Activated CD4-positive, alpha-beta T cell treated with anti-CD3 and anti-CD28 coated beads, Interleukin-2, amount 50 U/mL, for 24 hours (primary cell): ENCODE results near the gene RETREG2.
A peak's percentile ranks its signal among the peaks of the same experiment; 100 is the strongest.

Experiments
- DNase-seq, 2 donors: peaks; one replicate each; pipeline ENCODE4 v3.0.0-alpha.2; 2020; ENCODE audit warnings: low read depth in 1 of 2, low spot score in 1 of 2

RETREG2 gene

GRCh38 chr2:219177552-219178376 is at the start of gene RETREG2:
Gene RETREG2, plus strand, starts transcription at chr2:219178275. Its CDS starts 78 bp downstream, at chr2:219178353.
- peak; percentile 58 to 71 for DNase-seq

GRCh38 chr2:219128396-219128795 is 49.7 kb upstream of the RETREG2 start:
- no peak for DNase-seq

GRCh38 chr2:219129589-219129988 is 48.5 kb upstream of the RETREG2 start:
- DNase-seq, result no peak

GRCh38 chr2:219131327-219131726 is 46.7 kb upstream of the RETREG2 start:
- no peak for DNase-seq

GRCh38 chr2:219131744-219132143 is 46.3 kb upstream of the RETREG2 start:
- no peak for DNase-seq

- no peak for DNase-seq
Observed at GRCh38 chr2:219133976-219134375, 44.1 kb upstream of the RETREG2 start.

GRCh38 chr2:219140722-219141121 is 37.4 kb upstream of the RETREG2 start:
- no peak for DNase-seq

- no peak for DNase-seq
Observed at GRCh38 chr2:219142329-219142728, 35.7 kb upstream of the RETREG2 start.

- no peak for DNase-seq
Observed at GRCh38 chr2:219149667-219150066, 28.4 kb upstream of the RETREG2 start.

GRCh38 chr2:219155054-219155644 is 22.9 kb upstream of the RETREG2 start:
- DNase-seq, result peak in 1 of 2 donors; percentile 46

- DNase-seq, result no peak
Observed at GRCh38 chr2:219157396-219157795, 20.7 kb upstream of the RETREG2 start.

GRCh38 chr2:219158025-219158424 is 20.1 kb upstream of the RETREG2 start:
- DNase-seq, result no peak

- no peak for DNase-seq
Observed at GRCh38 chr2:219158586-219158985, 19.5 kb upstream of the RETREG2 start.

- no peak for DNase-seq
Observed at GRCh38 chr2:219159771-219160185, 18.3 kb upstream of the RETREG2 start.

GRCh38 chr2:219160186-219161017 is 17.7 kb upstream of the RETREG2 start, which contains the start of gene NHEJ1:
Gene NHEJ1, minus strand, starts transcription at chr2:219160815. Its CDS starts 2,453 bp downstream, at chr2:219158362.
- peak; percentile 92 to 94 for DNase-seq

- DNase-seq, result no peak
Observed at GRCh38 chr2:219161097-219161496, 17.0 kb upstream of the RETREG2 start.

GRCh38 chr2:219163156-219163555 is 14.9 kb upstream of the RETREG2 start:
- no peak for DNase-seq

- no peak for DNase-seq
Observed at GRCh38 chr2:219165058-219165911, 12.8 kb upstream of the RETREG2 start.

GRCh38 chr2:219167997-219168396 is 10.1 kb upstream of the RETREG2 start:
- DNase-seq, result no peak

- DNase-seq, result no peak
Observed at GRCh38 chr2:219168526-219168925, 9.5 kb upstream of the RETREG2 start.

GRCh38 chr2:219168932-219169331 is 9.1 kb upstream of the RETREG2 start:
- no peak for DNase-seq
